HG02623 (cell line): ENCODE measurements around the gene C1QB.
"Not testable (repeated sequence)": the region's sequence is repeated elsewhere in the genome, so short reads cannot be mapped to it uniquely, and the experiment has no call there.

ENCODE experiments used
- ATAC-seq: cut with Tn5 transposase; IDR thresholded peaks from one replicate; pipeline ENCODE4 v1.9.1; 2021; ENCODE audit warnings: moderate library complexity; ENCODE audit not compliant: unreplicated experiment

Gene C1QB

DNA sequence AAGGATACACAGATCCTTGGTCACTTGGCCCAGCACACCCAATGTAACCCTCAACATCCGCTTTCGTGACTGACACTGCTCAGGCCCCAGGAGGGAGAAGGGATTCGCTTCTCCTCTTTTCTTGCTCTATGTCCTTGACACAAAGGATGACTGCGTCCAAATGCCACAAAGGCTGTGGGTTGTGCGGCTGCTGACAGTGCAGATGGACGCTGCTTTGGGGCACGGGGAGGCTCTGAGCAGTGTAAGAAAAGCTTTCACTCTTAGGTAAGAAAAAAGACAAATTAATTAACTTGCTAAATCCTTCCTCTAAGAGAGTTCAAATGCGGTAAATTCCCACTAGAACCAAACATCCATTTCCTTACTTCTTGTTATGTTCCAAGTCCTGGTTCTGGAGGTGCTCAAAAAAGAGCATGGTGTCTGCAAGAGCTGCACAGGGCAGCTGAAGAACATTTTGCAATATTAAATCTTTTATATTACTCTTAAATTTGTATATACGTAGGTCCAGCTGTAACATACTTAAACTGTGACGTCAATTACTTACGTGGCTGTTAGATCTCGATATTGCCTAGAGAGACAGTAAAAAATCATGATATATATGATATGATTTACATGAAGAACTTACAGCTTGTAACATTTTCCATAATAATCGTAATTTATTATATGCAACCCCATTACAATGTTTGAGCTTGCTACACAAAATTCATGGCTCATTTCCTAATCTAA, 38.2 kb downstream of the C1QB start:
- ATAC-seq = no peak

DNA sequence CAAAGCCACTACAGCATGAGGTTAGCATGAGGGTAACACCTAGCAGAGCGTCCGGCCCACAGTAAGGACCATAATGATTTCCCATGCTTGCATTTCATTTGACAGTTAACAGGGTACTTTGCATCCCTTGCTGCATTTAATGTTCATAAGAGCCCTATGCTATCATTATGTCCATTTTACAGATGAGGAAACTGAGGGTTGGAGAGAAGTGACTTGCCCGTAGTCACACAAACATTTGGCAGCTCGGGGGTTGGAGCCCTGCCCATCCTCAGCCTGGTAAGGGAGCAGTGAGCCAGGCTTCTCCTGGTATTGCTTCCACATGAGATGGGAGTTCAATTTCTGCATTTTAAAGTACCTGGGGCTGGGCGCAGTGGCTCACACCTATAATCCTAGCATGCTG, 41.1 kb downstream of the C1QB start:
- ATAC-seq = no peak

DNA sequence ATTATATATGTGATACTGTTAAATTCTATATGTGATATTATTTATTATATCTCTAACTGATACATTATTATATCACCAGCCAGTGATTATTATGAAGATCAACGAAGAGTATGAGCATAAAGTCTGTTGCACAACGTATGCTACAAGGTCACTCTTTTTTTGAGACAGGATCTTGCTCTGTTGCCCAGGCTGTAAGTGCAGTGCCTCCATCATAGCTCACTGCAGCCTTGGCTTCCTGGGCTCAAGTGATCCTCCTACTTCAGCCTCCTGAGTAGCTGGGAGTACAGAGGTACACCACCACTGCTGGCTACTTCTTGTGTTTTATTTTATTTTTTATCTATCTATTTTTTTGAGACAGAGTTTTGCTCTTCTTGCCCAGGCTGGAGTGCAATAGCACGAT, 43.6 kb downstream of the C1QB start:
- no peak for ATAC-seq

DNA sequence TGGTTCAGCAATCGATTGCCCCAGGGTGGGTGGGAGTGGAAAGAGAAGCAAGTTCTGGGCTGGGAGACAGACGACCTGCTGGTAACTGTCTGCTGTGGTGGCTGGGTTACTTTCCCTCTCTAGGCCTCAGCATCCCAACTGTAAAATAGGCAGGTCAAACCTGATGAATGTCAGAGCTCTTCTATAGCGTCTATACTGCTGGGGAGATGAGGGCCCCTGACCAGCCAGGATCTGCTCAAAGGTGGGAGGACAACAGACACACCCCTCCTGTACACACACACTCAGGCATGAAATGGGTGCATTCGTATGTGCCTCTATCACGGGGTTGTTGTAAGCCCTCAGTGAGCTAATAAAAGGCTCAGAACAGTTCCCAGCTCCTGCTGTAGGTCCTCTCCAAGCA, 44.9 kb downstream of the C1QB start:
- no peak for ATAC-seq

DNA sequence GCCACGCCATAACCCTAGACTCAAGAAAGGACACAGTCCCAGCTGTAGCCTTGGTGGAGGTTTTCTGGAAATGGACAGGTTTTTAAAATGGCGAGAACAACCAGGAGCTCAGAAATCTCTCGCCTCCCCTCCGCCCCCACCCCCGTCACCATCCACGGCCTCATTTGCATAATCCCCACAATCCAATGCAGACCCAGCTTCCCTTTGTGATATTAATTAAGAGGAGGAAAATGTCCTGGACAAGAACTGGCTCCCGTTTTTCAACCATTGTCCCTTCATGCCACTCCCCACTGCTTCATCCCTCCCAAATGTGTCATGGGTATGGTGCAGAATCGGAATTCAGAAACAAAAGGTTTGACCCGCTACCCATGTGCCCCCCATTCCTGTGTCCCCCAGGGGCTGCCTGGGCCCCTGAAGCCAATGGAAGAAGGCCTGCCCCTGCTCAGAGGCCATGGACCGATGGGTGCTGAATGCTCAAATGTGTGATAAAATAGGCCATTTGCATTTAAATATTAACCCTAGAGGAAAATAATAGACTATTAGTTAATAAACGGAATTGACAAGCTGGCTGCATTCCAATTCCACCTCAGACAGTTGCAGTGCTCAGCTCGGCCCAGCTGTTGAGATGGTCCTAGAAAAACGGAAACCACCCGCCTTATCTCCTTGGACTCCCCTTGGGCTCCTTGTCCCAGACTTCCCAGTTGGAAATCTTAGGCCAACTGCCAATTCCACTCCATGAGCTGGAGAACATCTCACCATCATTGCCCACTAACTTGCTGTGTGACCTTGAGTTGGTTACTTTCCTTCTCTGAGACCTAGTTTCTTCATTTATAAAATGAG, 46.9 kb downstream of the C1QB start:
- ATAC-seq = no peak

DNA sequence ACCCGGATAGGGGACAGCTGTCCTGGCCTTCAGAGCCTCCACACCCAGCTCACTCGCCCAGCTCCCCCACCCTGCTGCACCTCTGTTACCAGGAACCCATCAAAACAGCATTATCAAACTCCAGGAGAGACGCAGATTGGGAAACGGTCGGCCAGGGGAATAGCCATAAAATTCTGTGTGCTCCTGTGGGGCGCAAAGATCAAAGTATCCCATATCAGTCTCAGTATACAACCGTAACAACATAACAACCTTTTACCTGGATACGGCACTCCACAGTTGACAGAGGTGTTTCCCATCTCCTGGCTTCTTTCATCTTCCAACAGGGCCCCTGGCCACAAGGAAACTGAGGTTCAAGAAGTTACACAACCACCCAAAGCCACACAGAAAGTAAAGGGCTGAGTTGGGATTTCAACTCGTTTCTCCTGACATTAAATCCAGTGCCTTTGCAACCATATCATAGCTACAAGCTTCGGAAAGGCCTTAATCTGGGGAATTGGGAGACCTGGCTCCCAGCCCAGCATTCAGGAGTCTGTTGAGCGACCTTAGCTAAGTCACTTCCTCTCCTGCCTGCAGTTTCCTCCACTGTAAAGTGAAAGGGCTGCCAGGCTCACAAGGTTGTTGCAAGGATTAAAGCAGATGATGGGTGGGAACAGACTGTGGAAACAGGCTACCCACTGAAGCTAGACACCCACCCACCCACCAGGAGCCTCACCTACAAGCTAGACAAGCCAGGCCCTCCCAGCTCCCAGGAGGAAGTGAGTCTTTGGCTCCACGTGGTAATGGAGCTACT, 49.5 kb downstream of the C1QB start:
- no peak for ATAC-seq

DNA sequence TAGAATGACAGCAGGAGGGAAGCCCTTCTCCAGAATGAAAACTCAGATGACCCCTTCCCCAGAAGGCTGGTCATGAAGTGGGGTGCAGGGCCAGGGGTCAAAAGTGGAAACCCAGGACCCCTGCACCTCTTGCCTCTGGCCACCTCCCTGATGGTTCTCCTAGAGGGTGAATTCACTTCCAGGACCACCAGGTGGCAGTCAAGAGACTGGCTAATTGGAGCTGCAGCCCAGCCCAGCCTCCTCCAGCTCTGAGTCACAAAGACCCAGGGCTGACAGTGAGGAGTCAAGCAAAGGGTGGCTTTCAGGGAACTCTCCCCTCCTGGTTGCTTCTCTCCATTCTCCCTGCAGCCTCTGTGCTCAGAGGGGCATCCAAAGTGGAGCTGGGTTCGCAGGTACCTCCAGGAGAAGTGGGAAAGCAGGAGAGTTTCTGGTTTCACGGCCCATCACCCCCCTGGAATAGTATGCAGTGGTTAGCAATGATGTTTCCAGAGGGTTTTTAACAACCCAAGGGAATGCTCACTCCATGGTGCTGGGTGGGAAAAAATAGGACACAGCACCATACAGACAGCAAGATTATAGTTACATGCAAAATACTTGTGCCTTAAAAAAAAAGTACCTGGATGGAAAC, 51.5 kb downstream of the C1QB start:
- ATAC-seq = no peak

DNA sequence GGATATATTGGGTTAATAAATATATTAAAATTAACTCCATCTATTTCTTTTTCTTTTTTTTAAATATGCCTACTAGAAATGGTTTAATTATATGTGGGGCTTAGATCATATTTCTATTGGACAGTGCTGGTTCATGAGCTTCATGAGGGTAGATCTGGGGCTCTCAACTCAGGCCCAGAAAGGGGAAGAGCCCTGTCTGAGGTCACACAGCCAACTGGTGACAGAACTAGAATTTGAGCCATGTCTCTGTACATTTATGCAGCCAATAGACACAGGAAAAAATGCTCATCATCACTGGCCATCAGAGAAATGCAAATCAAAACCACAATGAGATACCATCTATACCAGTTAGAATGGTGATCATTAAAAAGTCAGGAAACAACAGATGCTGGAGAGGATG, 52.5 kb downstream of the C1QB start:
- no peak for ATAC-seq

DNA sequence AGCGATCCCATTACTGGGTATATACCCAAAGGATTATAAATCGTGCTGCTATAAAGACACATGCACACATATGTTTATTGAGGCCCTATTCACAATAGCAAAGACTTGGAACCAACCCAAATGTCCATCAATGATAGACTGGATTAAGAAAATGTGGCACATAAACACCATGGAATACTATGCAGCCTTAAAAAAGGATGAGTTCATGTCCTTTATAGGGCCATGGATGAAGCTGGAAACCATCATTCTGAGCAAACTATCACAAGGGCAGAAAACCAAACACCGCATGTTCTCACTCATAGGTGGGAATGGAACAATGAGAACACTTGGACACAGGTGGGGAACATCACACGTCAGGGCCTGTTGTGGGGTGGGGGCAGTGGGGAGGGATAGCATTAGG, 53.1 kb downstream of the C1QB start:
- not testable (repeated sequence) for ATAC-seq

DNA sequence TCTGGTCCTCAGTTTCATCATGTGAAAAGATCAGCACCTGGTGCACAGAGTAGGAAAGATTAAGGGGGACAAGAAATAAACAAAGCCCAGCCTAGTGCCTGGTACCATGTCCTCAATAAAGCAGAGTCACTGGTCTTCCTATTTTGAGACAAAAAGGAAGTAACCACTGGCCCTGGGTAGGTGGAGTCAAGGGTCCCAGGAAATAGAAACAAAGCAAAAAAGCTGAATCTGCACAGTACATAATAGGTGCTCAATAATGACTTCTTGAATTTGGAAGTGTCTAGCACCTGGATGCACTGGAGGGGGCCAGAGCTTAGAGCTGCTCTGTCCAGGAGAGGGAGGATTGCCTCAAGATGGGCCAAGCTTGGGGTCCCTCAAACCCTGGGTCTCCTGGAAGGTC, 55.7 kb downstream of the C1QB start:
- ATAC-seq = no peak

DNA sequence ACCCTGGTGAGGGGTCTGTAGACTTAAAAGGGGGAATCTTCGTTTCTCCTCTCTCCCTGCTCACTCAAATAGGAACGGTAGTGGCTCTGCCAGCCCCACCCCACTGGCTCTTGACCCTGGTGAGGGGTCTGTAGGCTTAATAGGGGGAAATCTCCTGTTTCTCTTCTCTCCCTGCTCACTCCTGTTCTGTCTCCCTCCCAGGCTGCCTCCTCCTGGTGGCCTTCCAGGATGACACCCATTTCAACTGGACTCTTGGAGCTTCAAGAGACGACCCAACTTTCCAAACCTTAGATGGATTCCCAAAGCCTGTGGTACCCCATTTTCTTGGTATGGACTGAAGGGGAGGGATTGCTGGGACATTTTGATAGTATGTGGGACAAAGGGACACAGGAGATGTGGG, 56.2 kb downstream of the C1QB start:
- ATAC-seq = no peak

DNA sequence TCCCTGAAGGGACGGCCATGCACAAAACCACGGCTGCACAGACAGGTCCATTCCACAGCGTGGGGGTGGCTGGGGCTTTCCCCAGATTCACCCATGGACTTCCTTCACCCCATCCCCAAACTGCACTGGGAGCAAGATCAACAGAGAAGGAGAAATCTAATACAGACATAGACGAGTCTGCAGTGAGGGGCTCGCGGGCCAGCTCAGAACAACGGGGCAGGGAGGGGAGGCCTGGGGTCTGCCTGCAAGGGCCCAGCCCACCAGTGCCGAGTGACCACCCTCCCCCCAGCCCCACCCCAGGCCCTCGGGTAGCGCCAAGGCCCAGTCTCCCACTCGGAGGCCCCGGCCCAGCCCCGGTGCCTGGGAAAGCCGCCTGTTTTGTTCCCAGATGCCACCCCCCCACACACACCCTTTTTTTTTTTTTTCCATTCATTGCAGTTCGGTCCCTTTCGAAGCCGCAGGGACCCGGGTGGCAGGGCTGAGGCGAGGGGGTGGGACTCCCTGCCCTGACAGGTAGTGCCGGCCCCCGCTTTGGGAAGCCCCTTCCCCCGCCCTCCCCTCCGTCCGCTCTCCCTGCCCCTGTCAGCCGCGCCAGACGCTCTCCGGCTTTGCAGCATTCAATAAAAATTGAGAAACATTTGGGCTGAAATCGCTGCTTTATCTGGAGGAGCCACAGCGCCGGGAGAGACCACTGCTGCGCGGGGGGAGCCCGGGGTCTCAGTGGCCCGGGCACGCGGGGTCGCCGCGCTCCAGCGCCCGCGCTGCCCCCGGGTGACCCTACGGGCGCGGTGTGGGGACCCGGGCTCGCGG, 57.1 kb downstream of the C1QB start:
- ATAC-seq = no peak

DNA sequence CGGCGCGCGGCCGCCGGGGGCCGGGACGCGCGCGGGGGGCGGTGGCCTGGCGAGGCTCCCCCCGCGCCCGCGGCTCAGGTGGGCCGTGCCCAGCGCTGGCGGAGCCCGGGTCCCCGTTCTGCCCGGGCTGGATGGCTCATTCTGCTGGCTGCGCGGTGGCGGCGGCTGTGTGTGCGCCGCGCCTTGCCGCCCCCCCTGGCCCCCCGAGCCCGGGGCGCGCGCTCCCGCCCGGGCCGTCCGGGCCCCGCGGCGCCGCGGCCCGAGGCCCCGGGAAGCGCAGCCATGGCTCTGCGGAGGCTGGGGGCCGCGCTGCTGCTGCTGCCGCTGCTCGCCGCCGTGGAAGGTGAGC, 57.6 kb downstream of the C1QB start, which contains the start of gene EPHB2:
EPHB2 (plus strand) TSS at position 139 of the 349 bp plus-strand sequence; CDS start at position 283, 144 bp downstream.
- no peak for ATAC-seq

DNA sequence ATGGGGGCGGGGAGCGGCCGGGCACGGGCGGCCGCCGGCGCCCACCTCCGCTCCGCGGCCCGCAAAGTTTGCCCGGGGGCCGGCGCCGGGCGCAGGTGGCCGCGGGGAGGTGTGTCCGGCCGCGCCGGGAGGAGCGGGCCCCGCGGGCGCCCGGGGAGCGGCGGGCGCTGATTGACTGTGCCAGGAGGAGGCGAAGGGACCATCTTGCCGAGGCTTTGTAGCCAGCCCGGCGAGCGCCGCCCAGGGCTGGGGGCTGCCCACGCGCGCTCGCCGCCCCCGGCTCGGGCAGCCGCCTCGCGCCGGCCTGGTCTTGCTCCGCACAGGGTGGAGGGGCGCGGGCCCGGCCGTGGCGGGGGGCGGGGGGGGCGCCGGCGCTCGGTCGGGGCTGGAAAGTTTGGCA, 58.0 kb downstream of the C1QB start:
- ATAC-seq = no peak
